HG02610 (cell line): ENCODE measurements around the gene IL2RG.

Source experiments
- ATAC-seq: cut with Tn5 transposase; IDR thresholded peaks from one replicate; pipeline ENCODE4 v1.9.1; 2021; ENCODE audit warnings: mild to moderate bottlenecking, moderate library complexity; ENCODE audit not compliant: unreplicated experiment

Gene IL2RG

DNA sequence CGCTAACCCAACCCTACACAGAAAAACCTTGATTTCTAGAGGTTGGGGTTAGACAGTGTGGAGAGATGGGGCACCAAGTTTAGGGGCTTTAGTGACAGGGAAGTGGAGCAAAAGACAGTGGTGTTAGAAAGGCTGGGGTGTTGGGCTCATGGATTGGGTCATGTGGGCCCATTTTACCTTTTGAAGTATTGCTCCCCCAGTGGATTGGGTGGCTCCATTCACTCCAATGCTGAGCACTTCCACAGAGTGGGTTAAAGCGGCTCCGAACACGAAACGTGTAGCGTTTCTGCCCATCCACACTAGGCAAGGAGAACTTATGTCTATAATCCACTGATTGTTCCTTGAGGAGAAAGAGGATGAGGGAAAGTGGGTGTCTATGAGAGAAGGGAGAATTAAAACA, 2.3 kb downstream of the IL2RG start:
- ATAC-seq, result no peak

DNA sequence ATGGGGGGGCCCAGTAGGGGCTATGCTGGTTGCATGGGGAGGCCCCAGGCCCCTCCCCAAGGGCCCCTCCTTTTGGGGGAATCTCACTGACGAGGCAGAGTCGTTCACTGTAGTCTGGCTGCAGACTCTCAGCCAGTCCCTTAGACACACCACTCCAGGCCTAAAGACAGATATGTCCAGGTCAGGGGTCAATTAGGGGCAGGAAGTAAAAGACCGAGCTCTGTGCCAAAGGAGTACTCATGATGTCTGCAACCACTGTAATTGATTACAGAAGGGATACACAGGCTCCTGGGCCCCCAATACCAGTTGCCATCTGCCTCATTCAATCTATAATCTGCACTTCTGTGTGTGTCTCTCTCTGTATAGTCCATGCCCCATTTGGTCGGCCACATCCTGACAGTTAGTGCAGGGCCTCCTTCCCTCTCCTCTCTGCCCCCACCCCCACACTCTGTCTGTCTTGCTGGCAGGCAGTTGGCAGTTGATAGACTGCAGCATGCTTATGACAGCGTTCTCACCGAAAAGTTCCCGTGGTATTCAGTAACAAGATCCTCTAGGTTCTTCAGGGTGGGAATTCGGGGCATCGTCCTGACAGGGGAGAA, 3.5 kb downstream of the IL2RG start:
- no peak for ATAC-seq

GRCh38 chrX:71107245-71107644, 4.1 kb downstream of the IL2RG start:
- ATAC-seq, result no peak

DNA sequence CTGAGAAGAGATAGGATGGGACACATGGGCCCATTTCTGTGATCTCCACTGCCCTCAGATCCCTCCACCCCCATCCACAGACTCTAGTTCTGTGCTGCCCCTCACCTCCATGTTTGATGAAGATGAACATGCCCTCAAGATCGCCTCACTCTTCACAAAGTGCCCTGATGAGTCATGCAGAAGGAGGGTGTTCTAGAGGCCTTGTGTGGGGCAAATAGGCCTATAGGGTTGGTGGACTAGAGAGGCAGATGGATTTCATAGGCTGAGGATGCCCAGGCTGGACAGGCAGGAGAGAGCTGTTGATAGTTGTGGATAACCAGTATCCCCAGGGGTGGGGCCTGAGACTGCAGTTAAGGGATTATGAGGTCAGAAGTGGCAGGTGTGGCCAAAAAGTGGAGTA, 5.0 kb downstream of the IL2RG start, which contains the start of gene CXorf65:
CXorf65 (minus strand) TSS at position 314 of the 400 bp plus-strand sequence; CDS start at position 130, 184 bp downstream.
- no peak for ATAC-seq

GRCh38 chrX:71105628-71106027, 5.7 kb downstream of the IL2RG start:
- ATAC-seq, result no peak

DNA sequence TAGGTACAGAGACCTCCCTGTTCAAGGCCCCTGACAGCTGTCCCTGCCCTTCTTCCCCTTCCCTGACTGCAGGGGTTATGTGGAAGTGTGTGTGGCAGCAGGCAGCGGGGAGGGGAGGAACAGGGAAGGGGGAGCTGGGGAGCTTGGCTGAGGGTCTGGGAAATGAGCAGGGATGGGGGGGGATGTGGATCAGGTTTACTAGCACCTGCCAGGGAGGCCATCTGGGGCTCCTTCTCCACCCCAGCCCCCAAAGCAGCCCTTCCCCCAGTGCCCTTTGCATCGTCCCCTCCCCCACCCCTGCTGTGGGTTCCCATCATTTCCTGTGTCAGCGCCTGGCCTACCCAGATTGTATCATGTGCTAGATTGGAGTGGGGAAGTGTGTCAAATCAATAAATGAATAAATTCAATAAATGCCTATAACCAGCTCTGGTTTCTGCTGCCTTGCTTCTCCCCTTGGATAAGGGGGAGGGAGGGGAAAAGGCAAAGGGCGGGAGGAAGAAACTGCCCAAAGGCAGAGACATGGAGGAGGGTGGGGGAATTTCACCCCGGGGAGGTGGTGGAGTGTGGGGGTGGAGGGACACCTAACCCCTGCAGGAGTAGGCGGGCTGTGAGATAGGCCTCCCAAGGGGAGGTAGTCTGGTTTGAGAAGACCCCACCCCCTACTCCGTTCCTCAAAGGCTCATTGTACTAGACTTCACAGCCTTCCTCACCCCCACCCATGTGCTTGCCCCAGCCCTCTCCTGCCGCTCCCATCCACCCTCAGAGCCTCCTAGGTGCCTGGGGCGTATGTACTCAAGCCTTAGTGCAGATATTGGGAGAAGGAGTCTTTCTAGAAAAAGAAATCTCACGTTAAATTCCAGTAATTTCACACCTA, 8.0 kb downstream of the IL2RG start:
- peak; percentile 61 for ATAC-seq

- ATAC-seq, result no peak
Measured at GRCh38 chrX:71102292-71102691, 9.1 kb downstream of the IL2RG start.

DNA sequence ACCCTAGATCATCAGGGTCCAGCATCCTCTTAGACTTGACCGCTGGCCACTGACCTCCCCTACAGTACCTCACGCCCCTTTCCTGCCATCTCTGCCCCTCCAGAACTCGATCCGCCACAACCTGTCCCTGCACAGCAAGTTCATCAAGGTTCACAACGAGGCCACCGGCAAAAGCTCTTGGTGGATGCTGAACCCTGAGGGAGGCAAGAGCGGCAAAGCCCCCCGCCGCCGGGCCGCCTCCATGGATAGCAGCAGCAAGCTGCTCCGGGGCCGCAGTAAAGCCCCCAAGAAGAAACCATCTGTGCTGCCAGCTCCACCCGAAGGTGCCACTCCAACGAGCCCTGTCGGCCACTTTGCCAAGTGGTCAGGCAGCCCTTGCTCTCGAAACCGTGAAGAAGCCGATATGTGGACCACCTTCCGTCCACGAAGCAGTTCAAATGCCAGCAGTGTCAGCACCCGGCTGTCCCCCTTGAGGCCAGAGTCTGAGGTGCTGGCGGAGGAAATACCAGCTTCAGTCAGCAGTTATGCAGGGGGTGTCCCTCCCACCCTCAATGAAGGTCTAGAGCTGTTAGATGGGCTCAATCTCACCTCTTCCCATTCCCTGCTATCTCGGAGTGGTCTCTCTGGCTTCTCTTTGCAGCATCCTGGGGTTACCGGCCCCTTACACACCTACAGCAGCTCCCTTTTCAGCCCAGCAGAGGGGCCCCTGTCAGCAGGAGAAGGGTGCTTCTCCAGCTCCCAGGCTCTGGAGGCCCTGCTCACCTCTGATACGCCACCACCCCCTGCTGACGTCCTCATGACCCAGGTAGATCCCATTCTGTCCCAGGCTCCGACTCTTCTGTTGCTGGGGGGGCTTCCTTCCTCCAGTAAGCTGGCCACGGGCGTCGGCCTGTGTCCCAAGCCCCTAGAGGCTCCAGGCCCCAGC, 10.5 kb downstream of the IL2RG start:
- no peak for ATAC-seq

GRCh38 chrX:71099736-71100135, 11.6 kb downstream of the IL2RG start:
- ATAC-seq, result no peak

DNA sequence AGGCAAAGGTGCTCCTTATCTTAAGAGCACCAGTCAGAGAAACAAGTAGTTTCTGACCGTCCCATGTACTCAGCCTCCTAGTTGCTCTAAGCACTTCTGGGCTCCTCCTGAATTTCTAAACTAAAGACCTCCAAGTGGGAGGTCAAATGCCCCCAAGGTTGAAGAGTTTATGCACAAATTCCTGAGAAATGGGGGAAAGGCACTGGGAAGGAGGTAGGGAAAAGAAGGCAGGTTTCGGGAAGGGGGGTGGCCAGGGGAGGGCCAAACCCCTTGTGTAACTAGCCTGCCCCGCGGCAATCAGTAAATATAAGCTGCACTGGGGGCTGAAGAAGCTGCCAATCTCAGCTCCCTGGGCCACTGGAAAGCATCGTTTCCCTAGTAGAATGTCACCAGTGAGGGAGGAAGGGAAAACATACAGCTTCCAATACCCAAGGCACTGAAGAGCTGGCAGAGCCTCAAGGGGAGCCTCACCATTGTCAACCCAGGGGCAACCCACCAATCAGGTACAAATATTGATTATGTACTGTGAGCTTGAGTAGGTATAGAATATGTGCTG, 12.3 kb downstream of the IL2RG start:
- no peak for ATAC-seq

GRCh38 chrX:71098302-71098701, 13.1 kb downstream of the IL2RG start:
- peak; percentile 36 for ATAC-seq

GRCh38 chrX:71096760-71097032, 14.7 kb downstream of the IL2RG start:
- ATAC-seq, result no peak

- no peak for ATAC-seq
Measured at GRCh38 chrX:71095981-71096759, 15.2 kb downstream of the IL2RG start.

DNA sequence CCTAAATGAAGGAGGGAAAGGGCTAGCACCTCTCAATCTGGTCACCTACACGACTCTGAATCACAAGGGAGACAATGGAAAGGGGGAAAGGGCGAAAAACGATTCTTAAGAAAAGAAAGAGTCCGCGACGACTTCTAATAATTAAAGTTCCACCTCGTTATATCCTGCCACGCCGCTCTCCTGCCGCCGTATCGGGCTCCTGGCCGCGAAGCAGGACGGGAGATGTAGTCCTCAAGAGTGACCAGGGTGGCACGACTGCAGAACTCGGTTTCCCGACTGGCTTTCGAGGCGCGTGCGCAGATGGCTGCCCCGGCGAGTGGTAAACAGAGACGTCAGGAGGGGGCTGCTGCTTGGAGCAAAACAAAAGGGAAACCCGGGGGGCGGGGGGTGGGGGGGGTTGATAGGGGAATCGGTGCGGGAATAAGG, 15.8 kb downstream of the IL2RG start, which contains the start of gene FOXO4:
FOXO4 (plus strand) TSS at position 297 of the 426 bp plus-strand sequence. CDS start 678 bp downstream, outside the sequence.
- ATAC-seq, result peak; percentile 93

DNA sequence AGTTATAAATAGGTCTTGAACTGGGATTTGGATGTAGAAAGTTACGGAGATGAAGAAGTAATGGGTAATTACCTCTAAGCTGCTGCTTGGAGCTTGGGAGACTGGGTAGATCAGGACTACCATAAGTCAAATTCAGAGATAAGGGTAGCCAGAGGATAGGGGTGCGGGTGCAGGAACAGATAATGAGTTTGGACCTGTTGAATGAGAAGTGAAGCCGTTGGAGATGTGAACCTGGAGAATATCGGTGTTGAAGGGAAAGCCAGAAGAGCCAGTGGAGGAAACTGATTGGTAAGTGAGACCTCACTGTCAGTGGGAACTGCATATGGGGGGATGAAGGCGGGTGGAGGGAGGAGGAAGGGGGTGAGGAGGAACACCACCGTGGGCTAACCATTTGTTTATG, 16.3 kb downstream of the IL2RG start:
- no peak for ATAC-seq

- ATAC-seq, result no peak
Measured at GRCh38 chrX:71091263-71091662, 20.1 kb downstream of the IL2RG start.

DNA sequence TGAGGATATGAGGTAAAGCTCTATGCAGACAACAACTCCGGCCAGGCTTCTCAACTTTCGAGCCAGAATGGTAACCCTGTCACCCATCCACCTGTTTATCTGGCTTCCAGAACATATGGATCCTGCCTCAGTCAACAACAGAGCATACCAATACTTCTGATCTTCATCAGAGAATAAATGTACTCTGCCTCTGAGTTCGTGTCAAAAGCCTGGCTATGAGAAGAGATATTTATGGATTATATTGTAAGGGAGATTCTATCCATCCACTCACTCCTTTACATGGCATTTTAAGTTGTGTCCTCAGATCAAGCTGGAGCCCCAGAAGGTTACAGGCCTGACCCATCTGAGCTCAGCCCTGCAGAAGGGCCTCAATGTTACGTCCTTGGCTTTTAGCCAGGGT, 25.5 kb downstream of the IL2RG start:
- no peak for ATAC-seq

DNA sequence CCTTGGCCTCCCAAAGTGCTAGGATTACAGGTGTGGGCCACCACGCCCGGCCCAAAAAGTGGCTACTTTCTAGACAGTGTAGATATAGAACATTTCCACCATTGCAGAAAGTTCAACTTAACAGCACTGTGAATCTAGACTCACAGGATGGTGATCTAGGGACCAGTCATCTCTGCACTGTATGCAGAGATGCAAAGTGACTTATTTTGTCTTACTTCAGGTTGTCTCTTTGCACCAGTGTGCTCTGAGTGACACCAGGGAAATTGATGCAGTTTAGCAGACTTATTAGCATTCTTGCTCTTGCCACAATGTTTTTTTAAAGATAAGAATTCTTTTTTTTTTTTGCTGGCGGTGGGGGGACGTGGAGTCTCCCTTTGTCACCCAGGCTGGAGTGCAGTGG, 28.6 kb downstream of the IL2RG start:
- no peak for ATAC-seq

- ATAC-seq, result no peak
Measured at GRCh38 chrX:71082124-71082647, 29.2 kb downstream of the IL2RG start.
